ENCODE data around the gene PHACTR2.
"Not testable (repeated sequence)": the region's sequence is repeated elsewhere in the genome, so short reads cannot be mapped to it uniquely, and the experiment has no call there.

The PHACTR2 gene

DNA sequence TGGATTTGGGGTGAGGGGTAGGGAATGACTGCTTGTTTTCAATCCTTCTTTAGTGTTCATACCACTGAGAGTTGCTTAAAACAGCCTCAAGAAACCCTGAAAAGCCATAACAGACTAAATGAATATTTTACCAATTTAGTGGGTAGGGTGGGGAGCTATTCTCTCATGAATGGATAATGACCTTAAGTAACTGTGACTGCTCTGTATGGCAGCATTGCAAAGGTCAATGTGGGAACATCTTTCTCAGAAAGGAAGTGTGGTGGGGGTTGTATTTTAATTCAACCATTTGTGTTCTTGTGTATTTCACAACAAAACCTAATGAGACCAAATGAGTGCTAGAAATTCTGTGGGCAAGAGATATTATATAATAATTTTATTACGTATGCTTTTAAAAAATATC lies 55.7 kb downstream of the PHACTR2 start:
- no peak overlapping the region for H3K27ac ChIP-seq
- DNase-seq (ENCODE audit: low read depth, low spot score), result no peak

DNA sequence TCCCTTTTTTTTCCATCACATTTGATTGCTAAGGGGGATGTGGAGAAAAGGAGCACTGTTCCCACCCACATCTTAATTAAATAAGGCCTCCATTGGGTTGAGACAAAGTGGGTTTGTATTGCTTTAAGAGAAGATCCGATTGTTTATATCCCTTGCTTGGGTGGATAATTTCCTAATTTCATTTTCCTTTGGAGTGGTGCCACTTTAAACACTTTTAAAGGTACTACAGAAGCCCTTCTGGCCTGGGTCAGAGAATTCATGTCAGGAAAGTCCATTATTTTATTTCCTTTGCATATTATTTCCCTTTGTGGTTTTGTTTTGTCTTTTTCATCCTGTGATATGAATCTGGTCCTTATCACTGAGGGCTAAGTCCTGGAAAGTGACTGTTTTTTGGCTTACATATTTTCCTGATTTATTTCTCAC lies 56.9 kb downstream of the PHACTR2 start:
- DNase-seq (ENCODE audit: low read depth, low spot score), result no peak
- no peak overlapping the region for H3K27ac ChIP-seq

DNA sequence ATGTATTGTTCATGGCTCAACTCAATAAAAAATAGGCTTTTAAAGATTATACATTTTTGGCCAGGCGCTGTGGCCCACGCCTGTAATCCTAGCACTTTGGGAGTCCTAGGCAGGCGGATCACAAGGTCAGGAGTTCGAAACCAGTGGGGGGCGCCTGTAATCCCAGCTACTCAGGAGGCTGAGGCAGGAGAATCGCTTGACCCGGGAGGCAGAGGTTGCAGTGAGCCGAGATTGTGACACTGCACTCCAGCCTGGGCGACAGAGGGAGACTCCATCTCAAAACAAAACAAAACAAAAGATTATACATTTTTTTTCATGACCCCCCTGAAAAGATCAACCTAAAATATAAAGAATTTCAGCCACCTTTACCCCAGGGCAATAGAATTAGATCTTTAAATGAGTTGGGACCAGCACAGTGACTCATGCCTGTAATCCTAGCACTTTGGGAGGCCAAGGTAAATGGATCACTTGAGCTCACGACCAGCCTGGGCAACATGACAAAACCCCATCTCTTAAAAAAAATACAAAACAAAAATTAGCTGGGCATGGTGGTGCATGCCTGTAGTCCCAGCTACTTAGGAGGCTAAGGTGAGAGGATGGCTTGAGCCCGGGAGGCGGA lies 60.4 kb downstream of the PHACTR2 start:
- not testable (repeated sequence) for DNase-seq (ENCODE audit: low read depth, low spot score); H3K27ac ChIP-seq

DNA sequence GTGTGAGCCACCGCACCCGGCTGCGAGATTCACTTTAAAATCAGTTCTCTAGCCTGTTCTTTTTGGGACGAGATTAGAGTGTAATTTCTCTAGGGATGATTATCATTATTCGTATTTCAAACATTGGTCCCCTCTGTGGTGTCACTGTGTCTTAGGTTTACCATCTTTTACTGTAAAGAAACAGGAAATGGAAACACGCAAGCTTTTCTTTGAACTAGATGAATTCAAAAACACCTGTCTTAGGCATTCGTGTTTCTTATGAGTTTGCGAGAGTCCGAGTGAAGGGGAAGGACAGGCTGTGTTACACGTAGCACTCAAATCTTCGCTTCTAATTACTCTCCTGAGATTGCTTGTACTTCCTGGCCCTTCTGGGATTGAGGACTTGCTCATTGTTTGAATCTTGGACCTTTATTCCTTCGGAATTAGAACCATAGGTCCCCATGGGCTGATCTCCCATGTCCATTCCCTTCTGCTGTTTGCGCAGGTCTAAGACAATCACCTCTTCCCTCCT lies 61.6 kb downstream of the PHACTR2 start:
- no peak for DNase-seq (ENCODE audit: low read depth, low spot score)
- no peak overlapping the region for H3K27ac ChIP-seq

DNA sequence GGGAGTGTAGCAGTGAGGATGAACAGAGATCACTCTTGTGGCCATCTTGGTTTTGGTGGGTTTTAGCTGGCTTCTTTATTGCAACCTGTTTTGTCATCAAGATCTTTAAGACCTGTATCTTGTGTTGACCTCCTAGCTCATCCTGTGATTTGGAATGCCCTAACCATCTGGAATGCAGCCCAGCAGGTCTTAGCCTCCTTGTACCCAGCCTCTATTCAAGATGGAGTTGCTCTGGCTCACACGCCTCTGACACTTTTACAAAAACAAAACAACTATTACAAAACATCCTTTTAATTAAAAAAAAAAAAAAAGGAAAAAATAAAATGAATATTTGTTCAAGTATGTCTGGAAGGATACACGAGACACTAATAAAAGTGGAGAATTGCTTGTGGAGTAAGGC lies 62.4 kb downstream of the PHACTR2 start:
- DNase-seq (ENCODE audit: low read depth, low spot score), result no peak
- H3K27ac ChIP-seq, result no peak overlapping the region

DNA sequence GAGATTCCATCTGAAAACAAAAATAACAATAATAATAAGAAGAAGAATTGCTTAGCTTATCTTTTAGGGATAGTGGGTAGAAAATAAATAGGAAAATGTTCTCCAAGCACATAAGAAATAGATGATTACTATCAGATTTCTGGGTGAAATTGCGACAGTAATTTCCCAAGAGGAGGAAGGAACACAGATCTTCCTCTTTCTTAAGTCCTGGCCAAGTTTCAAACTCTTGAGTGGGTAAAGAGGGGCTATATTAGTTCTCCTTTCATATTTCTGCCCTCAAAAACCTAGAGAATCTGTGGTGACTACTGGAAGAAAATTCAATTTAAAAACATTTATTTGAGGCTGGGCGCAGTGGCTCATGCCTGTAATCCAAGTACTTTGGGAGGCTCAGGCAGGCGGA lies 63.7 kb downstream of the PHACTR2 start:
- DNase-seq (ENCODE audit: low read depth, low spot score), result no peak
- no peak overlapping the region for H3K27ac ChIP-seq

DNA sequence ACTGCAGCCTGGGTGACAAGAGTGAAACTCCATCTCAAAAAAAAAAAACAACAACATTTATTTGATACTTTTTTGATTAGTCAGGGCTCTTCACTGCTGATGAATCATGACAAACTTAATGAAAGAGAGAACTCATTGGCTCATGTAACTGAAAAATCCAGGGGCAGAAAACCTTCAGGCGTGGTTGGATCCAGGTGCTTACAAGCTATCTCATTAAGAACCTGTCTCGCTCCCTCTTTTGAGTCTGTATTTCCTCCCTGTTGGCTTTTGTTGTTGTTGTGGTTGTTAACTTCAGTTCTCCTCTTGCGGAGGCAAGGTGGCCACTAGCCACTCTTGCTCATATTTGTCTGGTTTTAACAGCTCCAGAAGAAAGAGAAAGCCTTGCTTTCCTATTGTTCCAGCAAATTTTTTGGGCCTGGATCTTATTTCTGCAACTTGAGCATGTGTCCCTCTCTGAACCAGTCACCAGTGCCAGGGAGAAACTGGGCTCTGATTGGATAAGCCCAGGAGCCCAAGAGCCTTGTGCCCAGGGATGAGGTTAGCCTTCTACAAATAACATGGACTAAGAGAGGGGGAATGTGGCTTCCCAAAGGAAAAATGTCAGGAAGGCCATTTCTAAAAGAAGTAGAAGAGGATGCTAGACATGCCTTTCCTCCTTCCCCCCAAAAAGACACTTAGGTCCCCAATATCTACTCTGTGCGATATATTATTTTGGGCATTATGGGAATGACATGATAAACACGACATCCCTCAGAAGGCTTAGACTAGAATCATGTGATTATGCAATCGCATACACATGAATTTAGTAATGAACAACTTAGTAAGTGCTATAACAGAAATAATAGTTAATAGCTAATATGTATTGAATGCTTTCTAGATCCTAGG lies 64.5 kb downstream of the PHACTR2 start:
- DNase-seq (ENCODE audit: low read depth, low spot score), result no peak

DNA sequence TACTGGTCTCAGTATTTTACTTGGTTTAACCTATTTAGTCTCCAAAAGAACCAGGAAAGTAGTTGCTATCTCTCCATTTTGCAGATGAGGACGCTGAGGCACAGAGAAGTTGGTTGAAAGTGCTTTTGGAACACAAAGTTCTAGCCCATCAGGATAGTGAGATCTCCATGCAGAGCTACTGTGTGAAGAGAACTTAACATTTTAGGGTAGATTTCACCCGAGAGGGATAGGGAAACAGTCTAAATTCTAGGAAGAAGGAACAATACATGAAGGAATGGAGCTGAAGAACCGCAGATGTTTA lies 65.1 kb downstream of the PHACTR2 start:
- H3K27ac ChIP-seq, result no peak overlapping the region
- DNase-seq (ENCODE audit: low read depth, low spot score), result no peak

More for the DNA sequence above, 64.5 kb downstream of the PHACTR2 start:
- H3K27ac ChIP-seq, result no peak overlapping the region

DNA sequence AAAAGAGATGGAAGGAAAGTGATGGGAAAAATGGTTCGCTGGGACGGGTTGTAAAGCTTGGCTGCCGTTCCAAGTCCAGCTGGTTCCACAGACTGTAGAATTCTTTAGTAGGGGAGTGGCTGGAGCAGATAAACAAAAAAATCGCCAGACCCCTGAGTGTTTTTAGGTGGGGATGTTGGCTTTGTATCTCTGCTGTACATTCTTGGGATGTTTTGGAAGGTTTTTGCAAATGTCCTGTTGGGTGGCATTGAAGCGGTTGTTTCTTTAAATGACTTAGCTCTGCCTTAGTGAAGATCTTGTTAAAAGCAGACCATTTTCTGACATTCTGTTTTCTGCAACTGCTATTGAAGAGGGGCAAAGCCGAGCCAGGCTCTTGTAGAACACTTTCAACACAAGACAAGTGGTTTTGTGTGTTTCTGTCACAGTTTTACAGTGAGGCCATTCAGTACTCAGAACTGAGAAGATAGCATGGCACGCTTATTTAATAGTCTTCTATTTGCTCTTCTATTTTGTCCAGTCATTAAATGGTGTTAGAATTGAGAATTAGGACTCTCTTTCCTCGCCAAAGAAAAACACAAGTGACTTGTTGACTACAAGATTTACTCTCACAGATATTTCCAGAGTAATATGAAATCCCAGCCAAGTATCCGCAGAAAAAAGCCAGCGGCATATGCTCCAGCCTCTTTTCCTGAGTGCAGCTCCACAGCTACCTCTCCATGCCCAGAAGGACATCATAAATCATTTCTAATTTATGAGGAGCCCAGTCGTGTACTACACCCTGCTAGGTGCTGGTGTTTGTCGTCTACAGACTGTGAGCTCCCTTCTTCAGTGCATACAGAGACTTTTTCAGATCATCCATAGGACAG lies 65.8 kb downstream of the PHACTR2 start:
- no peak for DNase-seq (ENCODE audit: low read depth, low spot score)
- H3K27ac ChIP-seq, result no peak overlapping the region

DNA sequence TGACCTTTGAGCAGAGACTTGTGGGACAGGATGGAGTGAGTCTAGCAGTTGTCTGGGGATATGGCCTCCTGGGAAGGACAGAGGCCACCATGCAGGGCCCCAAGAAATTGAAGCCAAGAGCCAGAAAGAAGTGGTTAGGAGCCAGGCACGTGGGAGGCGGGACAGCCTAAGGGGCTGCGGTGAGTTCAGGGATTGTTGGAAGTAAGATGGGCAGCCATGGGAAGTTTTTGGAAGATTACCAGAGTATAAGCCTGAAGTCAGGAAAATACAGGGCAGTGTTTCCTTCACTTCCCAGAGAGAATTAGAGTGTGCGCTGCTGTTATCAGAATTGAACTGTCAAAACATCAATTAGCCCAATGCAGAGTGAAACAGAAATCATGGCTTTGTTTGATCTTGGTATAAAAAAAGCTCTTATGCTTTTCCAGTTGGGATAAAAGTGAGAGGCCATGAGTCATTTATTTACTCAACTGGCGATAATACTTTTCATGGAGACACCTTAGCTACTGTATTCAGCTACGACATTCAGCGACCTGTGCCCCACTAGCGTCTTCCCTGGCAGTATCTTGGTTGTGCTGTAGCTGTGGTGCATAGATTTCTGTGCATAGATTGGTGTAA lies 66.9 kb downstream of the PHACTR2 start:
- DNase-seq (ENCODE audit: low read depth, low spot score), result no peak

DNA sequence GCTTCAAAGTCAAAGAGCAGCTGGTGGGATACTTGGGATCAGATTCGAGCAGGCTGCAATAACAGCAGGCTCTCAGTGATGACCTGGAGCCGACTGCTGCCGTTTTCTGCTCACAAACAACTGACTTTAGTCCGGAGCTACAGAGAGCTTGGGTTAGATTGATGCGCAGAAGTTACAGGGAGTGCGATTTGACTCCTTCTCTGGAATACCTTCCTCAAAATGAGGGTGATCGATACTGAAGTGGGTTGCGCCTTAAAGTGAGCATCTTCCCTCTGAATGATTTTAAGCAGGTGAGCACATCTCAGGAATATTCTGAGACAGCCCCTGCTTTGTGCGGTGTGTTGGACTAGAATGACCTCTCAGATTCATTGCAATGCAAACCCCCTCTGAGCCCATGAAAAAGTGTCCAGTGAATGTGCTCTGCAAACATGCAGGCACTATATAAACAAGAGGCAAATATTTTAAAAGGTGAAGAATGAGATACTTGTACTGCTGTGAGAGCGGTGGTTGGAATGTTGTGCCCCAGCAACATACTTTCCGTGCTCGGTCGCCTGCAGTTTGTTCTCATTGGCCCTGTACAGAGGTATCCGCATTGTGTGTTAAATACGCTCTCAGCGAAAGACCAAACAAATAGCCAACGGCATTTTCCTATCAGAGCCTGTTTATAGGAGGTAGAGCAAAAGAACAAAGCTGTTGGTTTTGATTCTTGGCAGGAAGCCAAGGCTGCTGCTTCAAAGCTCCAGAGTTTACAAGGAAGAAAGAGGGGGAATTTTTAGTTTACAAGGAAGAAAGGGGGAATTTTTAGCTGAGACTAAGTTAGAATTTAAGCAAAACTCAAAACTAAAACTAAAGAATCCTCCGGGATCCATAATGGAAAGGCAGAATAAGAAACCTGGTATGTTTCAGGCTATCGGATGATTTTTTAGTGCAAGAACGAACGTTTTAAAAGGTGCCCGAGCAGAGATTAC lies 67.7 kb downstream of the PHACTR2 start:
- H3K27ac ChIP-seq, result no peak overlapping the region
- no peak for DNase-seq (ENCODE audit: low read depth, low spot score)

More for the DNA sequence above, 66.9 kb downstream of the PHACTR2 start:
- H3K27ac ChIP-seq, result no peak overlapping the region

DNA sequence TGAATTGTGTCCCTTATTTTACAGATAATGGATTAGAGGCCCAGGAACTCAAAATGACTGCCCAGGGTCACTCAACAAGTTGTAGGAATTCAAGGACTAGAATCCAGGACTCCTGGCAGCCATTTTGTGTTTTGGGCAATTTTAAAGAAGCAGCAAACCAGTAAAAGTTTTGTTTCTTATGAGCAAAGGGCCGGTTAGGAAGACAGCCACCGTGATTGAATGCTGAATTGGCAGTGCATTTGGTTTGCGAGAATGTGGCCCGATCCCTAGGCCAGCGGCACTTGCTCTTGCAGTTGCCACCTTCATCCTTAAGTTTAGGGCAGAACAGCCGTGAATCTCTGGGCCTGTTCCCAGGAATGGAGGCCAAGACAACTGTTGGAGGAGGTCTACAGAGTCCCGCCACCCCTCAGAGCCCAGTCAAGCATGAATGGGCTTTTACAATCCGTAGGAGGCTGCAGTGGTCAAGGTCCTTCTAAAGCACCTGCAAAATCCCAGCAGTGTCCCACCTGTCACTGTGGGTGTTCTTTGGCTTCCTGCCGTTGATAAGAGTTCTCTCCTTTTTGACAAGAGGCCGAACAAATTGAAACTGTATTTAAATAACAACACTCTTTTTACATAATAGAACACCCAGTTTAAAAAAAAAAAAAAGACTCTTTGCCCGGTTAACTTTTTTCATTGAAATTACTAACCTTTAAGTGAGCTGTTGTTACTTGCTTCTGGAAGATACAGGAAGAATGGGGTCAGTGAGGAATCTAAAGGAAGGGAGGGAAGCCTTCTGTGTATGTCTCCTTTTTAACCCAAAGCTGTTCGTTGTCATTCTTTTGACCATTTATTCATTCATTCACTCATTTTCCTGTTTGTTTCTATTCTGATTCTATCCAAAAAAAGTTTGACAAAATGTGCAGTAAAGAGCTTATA lies 68.7 kb downstream of the PHACTR2 start:
- DNase-seq (ENCODE audit: low read depth, low spot score), result no peak
- no peak overlapping the region for H3K27ac ChIP-seq

DNA sequence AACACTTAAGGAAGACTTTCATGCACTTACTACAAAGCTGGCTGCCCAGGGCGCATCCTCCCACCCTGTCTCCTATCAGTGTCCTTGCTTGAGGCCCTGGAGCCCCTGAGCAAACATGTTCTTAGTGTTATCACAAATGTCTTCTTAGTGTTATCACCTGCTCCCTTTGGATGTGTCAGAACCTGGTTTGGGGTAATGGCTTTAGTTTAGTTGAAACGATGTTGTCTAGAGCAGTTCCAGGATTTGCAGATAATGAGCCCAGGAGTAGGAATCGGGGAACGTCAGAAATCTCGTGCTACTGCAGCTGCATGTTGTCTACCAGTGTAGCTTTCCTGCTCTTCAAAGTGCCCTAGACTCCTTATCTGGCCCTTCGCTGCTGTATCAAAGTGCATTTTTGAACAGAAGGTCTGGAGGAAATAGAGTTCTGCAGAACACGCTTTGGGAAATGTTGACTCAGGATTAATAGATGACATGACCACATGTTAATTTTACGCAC lies 69.6 kb downstream of the PHACTR2 start:
- no peak for DNase-seq (ENCODE audit: low read depth, low spot score)
- H3K27ac ChIP-seq, result no peak overlapping the region

DNA sequence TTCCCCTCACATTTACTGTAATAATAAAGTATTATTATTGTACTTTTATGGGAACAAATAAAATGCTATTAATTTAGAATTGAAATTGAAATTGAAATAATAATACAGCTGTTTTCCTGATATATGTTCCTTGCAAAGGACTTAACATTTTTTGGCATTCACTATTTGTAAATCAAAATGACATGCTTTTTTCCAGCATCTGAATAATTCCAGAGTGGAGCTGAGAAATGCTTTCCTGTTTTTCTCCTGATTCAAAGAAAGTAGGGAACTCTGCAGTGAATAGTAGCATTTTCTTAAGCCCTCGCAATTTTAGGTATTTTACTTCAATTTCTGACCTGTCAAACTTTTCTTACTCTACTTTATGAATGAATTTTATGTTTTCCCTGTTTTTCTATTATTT lies 72.1 kb downstream of the PHACTR2 start:
- DNase-seq (ENCODE audit: low read depth, low spot score), result no peak
- H3K27ac ChIP-seq, result no peak overlapping the region

DNA sequence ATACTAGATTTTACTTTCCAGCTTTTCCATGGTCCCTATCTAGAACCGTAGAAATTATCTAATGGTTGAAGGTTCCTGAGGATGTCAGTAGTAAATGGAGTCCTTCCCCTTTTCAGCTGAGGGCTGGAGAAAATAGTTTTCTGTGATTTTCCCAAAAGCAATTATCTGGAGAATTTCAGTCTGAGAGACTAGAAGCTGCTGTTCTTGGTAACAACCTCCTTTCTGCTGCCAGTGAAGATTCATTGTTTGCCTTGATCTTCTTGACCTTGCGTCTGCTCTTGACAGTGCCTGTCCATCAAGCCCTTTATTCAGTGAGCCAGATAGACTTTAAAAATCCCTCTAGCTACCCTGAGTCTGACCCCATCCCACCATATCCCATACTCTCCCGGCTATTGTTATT lies 73.1 kb downstream of the PHACTR2 start:
- no peak overlapping the region for H3K27ac ChIP-seq
- DNase-seq (ENCODE audit: low read depth, low spot score), result no peak

DNA sequence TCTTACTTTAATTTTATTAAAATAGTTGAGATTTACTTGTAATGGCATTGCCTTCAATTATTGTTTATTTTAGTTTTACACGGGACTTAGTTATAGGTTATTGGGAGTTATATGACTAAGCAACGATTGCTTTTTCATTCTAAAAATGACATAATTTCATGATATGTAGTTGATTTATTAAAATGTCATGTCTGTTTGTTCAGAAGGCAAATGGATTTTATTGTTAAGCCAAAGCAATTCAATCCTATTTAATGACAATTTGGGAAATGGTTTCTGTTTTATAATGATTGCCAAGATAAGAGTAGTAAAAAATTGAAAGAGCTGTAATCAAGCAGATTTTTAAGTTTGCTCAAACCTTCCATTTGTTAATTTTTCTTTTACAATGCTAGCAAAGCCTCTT lies 74.7 kb downstream of the PHACTR2 start:
- DNase-seq (ENCODE audit: low read depth, low spot score), result no peak
- no peak overlapping the region for H3K27ac ChIP-seq

DNA sequence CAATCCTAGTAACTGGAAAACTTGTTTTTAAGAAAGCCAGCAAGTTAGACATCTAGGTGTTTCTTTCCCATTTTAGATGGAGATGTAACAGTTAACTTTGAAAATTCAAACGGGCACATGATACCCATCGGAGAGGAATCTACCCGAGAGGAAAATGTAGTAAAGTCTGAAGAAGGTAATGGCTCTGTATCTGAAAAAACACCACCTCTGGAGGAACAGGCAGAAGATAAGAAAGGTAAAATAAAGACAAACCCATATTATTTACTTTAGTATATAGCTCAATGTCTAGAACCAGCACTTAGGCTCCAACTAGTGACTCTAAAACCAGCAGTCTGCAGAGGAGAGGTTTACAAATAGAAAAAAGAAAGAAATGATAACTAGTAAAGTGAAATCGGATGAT lies 75.9 kb downstream of the PHACTR2 start:
- no peak overlapping the region for H3K27ac ChIP-seq
- no peak for DNase-seq (ENCODE audit: low read depth, low spot score)

DNA sequence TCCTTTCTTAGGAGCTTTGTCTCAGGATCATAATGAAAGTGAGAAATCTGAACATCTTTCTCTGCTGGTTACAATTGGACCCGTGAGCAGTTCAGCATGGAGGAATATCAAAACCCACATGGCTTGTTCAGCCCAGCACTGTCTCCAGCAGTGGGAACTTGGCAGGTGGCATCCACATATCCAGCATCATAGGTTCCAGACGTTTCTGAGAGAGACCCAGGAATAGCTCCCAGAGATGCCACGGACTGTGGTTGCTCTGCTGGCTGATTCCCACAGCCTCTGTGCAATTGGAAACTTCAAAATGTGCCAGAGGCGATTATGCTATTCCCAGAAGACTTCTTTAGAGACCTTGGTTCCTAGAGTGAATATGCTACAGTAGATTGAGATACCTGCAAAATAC lies 76.4 kb downstream of the PHACTR2 start:
- H3K27ac ChIP-seq, result no peak overlapping the region
- no peak for DNase-seq (ENCODE audit: low read depth, low spot score)

All from epithelial cell of prostate (primary cell).